H1 (cell line): ENCODE measurements around the gene CITED4. TPM values are rescaled to one million over a fixed set of nuclear protein-coding genes. Genes with fewer than 3 reads are reported as not detected.

Experiments
- CTCF ChIA-PET: fragments of 300-600 bp; sonication (Branson Sonifier 250); formaldehyde crosslinking; loops from one replicate; lab custom pipeline; 2021; ENCODE audit not compliant: partially characterized antibody; lab: Charles Lee
- POLR2A ChIA-PET: fragments of 300-600 bp; sonication (Branson Sonifier 250); formaldehyde crosslinking; loops from one replicate; lab custom pipeline; 2021; ENCODE audit warnings: inconsistent platforms; ENCODE audit not compliant: partially characterized antibody; lab: Charles Lee
- DNase-seq, 2 experiments: peaks; one replicate each; pipeline versions ENCODE4 v3.0.0 to v3.0.0-alpha.2; 2010 to 2022; ENCODE audit warnings: low spot score in 2 of 2, low read depth in 1 of 2, mixed read lengths in 1 of 2
- FAIRE-seq: peaks from 2 replicates; lab custom pipeline; 2011; peaks lifted over from hg19 to GRCh38; lab: Jason Lieb, UNC
- H2AFZ ChIP-seq: 2 replicates; pipeline ENCODE4 v1.8.1; 2012; ENCODE audit warnings: low read length, inconsistent platforms
- H2AK5ac ChIP-seq: 2 replicates; pipeline ENCODE4 v1.6.1; 2013; ENCODE audit warnings: low read depth, low read length
- H2BK120ac ChIP-seq: replicated peaks from 2 replicates; pipeline ENCODE3; 2013; ENCODE audit warnings: low read depth, low read length, inconsistent platforms
- H2BK12ac ChIP-seq: 2 replicates; pipeline ENCODE4 v1.6.1; 2013; ENCODE audit warnings: low read depth, low read length
- H2BK15ac ChIP-seq: 2 replicates; pipeline ENCODE4 v1.6.1; 2013; ENCODE audit warnings: low read length
- H2BK20ac ChIP-seq: 2 replicates; pipeline ENCODE4 v1.6.1; 2013; ENCODE audit warnings: low read length
- H2BK5ac ChIP-seq: 2 replicates; pipeline ENCODE4 v1.6.1; 2013; ENCODE audit warnings: low read depth, low read length
- H3K14ac ChIP-seq: 2 replicates; pipeline ENCODE4 v1.6.1; 2013; ENCODE audit warnings: inconsistent platforms; ENCODE audit not compliant: insufficient read length
- H3K18ac ChIP-seq: 2 replicates; pipeline ENCODE4 v1.6.1; 2013; ENCODE audit warnings: low read length; ENCODE audit errors: extremely low read depth
- H3K23ac ChIP-seq: 2 replicates; pipeline ENCODE4 v1.6.1; 2013; ENCODE audit warnings: inconsistent platforms; ENCODE audit not compliant: insufficient read length
- H3K23me2 ChIP-seq: 2 replicates; pipeline ENCODE4 v1.6.1; 2013; ENCODE audit warnings: low read depth, low read length
- H3K27ac ChIP-seq: 2 replicates; pipeline ENCODE4 v1.6.1; 2011; ENCODE audit warnings: low read depth, low read length, inconsistent platforms
- H3K27me3 ChIP-seq, 4 experiments: replicated peaks in 1 of 4; 1 replicate in 1 of 4; 2 replicates in 3 of 4; pipeline versions ENCODE4 v1.6.1 to v1.8.1; 2011 to 2013; ENCODE audit warnings: low read length in 3 of 4, mild to moderate bottlenecking in 3 of 4, inconsistent platforms in 2 of 4, mixed read lengths in 2 of 4, moderate library complexity in 1 of 4; ENCODE audit not compliant: control insufficient read depth in 3 of 4, insufficient read depth in 3 of 4; ENCODE audit errors: extremely low read depth in 1 of 4
- H3K36me3 ChIP-seq, 4 experiments: 2 replicates each; pipeline versions ENCODE4 v1.6.1 to v1.8.1; 2011 to 2013; ENCODE audit warnings: mild to moderate bottlenecking in 4 of 4, low read length in 3 of 4, moderate library complexity in 2 of 4, control low read depth in 1 of 4, inconsistent platforms in 1 of 4; ENCODE audit not compliant: insufficient read depth in 4 of 4, control insufficient read depth in 2 of 4
- H3K4ac ChIP-seq: replicated peaks from 2 replicates; pipeline ENCODE3; 2013; ENCODE audit warnings: low read length, low read depth, mixed read lengths, inconsistent platforms; ENCODE audit not compliant: insufficient read length
- H3K4me1 ChIP-seq, 4 experiments: replicated peaks in 1 of 4; 1 replicate in 1 of 4; 2 replicates in 3 of 4; pipeline versions ENCODE4 v1.6.1 to v1.8.1; 2011 to 2013; ENCODE audit warnings: low read length in 3 of 4, inconsistent platforms in 2 of 4, mixed read lengths in 1 of 4; ENCODE audit not compliant: insufficient read depth in 4 of 4, control insufficient read depth in 3 of 4
- H3K4me2 ChIP-seq, 2 experiments: 2 replicates each; pipeline versions ENCODE4 v1.6.1 to v1.8.1; 2011 to 2013; ENCODE audit warnings: low read depth in 2 of 2, low read length in 2 of 2, control low read depth in 1 of 2, inconsistent platforms in 1 of 2, mild to moderate bottlenecking in 1 of 2; ENCODE audit not compliant: insufficient read depth in 1 of 2
- H3K4me3 ChIP-seq, 4 experiments: fragments of 200-600, 300-600 bp in 1 of 4; sonication (generic), shearing (Covaris generic), sonication (Bioruptor Twin) in 1 of 4; 2 replicates each; pipeline versions ENCODE4 v1.5.1 to v1.8.1; 2011 to 2016; ENCODE audit warnings: low read length in 4 of 4, low read depth in 3 of 4, control low read depth in 2 of 4, inconsistent platforms in 2 of 4, mild to moderate bottlenecking in 2 of 4, mixed read lengths in 1 of 4, moderate library complexity in 1 of 4; ENCODE audit not compliant: insufficient read depth in 2 of 4; ENCODE audit errors: extremely low read depth in 1 of 4
- H3K56ac ChIP-seq: replicated peaks from 2 replicates; pipeline ENCODE3; 2013; ENCODE audit warnings: low read depth, mild to moderate bottlenecking, mixed read lengths, low read length, inconsistent platforms; ENCODE audit not compliant: insufficient read length
- H3K79me1 ChIP-seq: 2 replicates; pipeline ENCODE4 v1.6.1; 2013; ENCODE audit warnings: low read depth, low read length, control low read depth
- H3K79me2 ChIP-seq, 2 experiments: 2 replicates each; pipeline versions ENCODE4 v1.6.1 to v1.8.1; 2012 to 2013; ENCODE audit warnings: low read length in 2 of 2, mild to moderate bottlenecking in 2 of 2, inconsistent platforms in 1 of 2; ENCODE audit not compliant: insufficient read depth in 2 of 2, control insufficient read depth in 1 of 2
- H3K9ac ChIP-seq, 4 experiments: replicated peaks in 1 of 4; 1 replicate in 1 of 4; 2 replicates in 3 of 4; pipeline versions ENCODE4 v1.6.1 to v1.8.1; 2011 to 2013; ENCODE audit warnings: low read depth in 3 of 4, low read length in 3 of 4, control low read depth in 2 of 4, mild to moderate bottlenecking in 2 of 4, moderate library complexity in 2 of 4, inconsistent platforms in 1 of 4; ENCODE audit errors: extremely low read depth in 1 of 4
- H3K9me3 ChIP-seq, 2 experiments: 2 replicates each; pipeline versions ENCODE4 v1.6.1 to v1.8.1; 2012 to 2013; ENCODE audit warnings: mild to moderate bottlenecking in 2 of 2, moderate library complexity in 2 of 2, control low read depth in 1 of 2, inconsistent platforms in 1 of 2, low read depth in 1 of 2, low read length in 1 of 2, mixed read lengths in 1 of 2; ENCODE audit not compliant: insufficient read depth in 2 of 2
- H4K20me1 ChIP-seq, 2 experiments: replicated peaks in 1 of 2; 2 replicates each; pipeline versions ENCODE3 to v1.8.1; 2011 to 2013; ENCODE audit warnings: inconsistent platforms in 2 of 2, low read length in 2 of 2, mild to moderate bottlenecking in 1 of 2; ENCODE audit not compliant: insufficient read depth in 2 of 2, control insufficient read depth in 1 of 2
- H4K5ac ChIP-seq: 2 replicates; pipeline ENCODE4 v1.6.1; 2013; ENCODE audit warnings: low read length, low read depth, mixed read lengths, inconsistent platforms; ENCODE audit not compliant: insufficient read length
- H4K8ac ChIP-seq: 2 replicates; pipeline ENCODE4 v1.8.0; 2013; ENCODE audit warnings: mild to moderate bottlenecking, moderate library complexity, low read length, inconsistent platforms; ENCODE audit not compliant: insufficient read depth; ENCODE audit errors: extremely low read depth
- H4K91ac ChIP-seq: replicated peaks from 2 replicates; pipeline ENCODE3; 2013; ENCODE audit warnings: low read length, mixed read lengths, inconsistent platforms; ENCODE audit not compliant: insufficient read length
- CBX8 ChIP-seq: fragments of 300-800, 300-1000 bp; sonication (generic); IDR thresholded peaks from 2 replicates; pipeline ENCODE4 v1.7.1; 2016; ENCODE audit warnings: low read depth, low read length, borderline replicate concordance
- CTBP2 ChIP-seq: IDR thresholded peaks from 2 replicates; pipeline ENCODE4 v1.7.0; 2011; ENCODE audit warnings: borderline replicate concordance, mild to moderate bottlenecking, moderate library complexity, mixed read lengths, low read length; ENCODE audit not compliant: insufficient read depth, insufficient read length
- SP2 ChIP-seq: IDR thresholded peaks from 2 replicates; pipeline ENCODE4 v1.6.1; 2012; ENCODE audit warnings: mild to moderate bottlenecking, low read length, inconsistent platforms
- TAF7 ChIP-seq: optimal IDR thresholded peaks from 2 replicates; pipeline ENCODE3; 2011; ENCODE audit warnings: low read depth, mild to moderate bottlenecking, inconsistent platforms, low read length, moderate library complexity, borderline replicate concordance
- WGBS, 2 experiments: shearing (Covaris generic) in 1 of 2; methylation state at CpG; one replicate each; pipeline versions ENCODE4 v1.1.6 to v1.1.7; 2013 to 2015; ENCODE audit warnings: low lambda C conversion rate in 2 of 2, mixed read lengths in 2 of 2, inconsistent platforms in 1 of 2, low coverage in 1 of 2, missing lambda C conversion rate in 1 of 2; ENCODE audit not compliant: insufficient replicate concordance in 2 of 2, insufficient coverage in 1 of 2, insufficient read length in 1 of 2; ENCODE audit errors: extremely low coverage in 1 of 2, missing lambda C conversion rate in 1 of 2; 5-methylcytosine and 5-hydroxymethylcytosine counted together
- polyA plus RNA-seq, 7 experiments: library from polyadenylated mRNA; depleted of rRNA in 3 of 7; stranded (reverse) in 5 of 7; unstranded in 2 of 7; fragments of >200 nt in 5 of 7; fragments of 200-250 nt in 2 of 7; gene quantifications; 1 replicate in 5 of 7; 2 replicates in 1 of 7; 4 replicates in 1 of 7; pipeline versions ENCODE4 v1.2.1 to v1.2.3, GENCODE V29; 2011 to 2013; ENCODE audit warnings: missing spikeins in 2 of 7, mixed read lengths in 2 of 7
- total RNA-seq: library from RNA; stranded (reverse); fragmentation: NEBNext Ultra II Directional; extraction: Animal tissue kit (Norgen Biotek cat#: 25700); gene quantifications from 2 replicates; pipeline ENCODE4 v1.2.1, GENCODE V29; 2021

The CITED4 gene
- total and polyA plus RNA-seq, 2 of the 8 experiments (the other 6 are each of a cell fraction or from before 2014, with no cell fraction given) = 5.4 to 16.3 TPM

DNA sequence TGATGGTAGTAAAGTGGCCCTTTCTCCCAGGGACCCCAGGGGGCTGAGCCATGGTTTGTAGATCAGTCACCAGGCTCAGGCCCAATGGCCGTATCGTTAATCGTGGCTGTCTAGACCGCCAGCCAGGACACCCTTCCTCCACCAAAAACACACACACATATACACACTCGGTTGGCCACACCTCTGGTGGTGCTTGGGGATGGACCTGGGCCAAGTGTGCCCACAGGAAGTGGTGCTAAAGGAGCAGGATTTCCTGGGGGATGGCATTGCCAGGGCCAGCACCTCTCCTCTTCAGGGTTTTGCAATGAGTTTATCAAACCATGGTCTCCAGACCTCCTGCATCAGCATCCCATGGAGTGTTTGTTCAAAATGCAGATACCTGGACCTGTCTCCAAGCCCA is 36.2 kb downstream of the CITED4 start:
- Histone ChIP-seq H4K5ac (no peak overlapping the region), H3K79me1 (no peaks in the 10 kb centered on the region), H2AK5ac (peak overlapping the region; percentile 65; the same call in 1 of the 2 replicates), H2BK120ac (no peak overlapping the region), H3K36me3 (no peaks in the 10 kb centered on the region; a peak in 1 of 8 replicates), H4K8ac (no peak overlapping the region), H3K27me3 (no peaks in the 10 kb centered on the region), H3K23me2 (no peaks in the 10 kb centered on the region), H2AFZ (no peak overlapping the region), H3K23ac (no peak overlapping the region), H3K4me1 (peaks cover 10 to 20% (median 14%) of the 10 kb centered on the region in 4 experiments), H3K4me3 (no peak overlapping the region), H3K14ac (no peak overlapping the region), H4K91ac (no peak overlapping the region), H3K4ac (no peak overlapping the region), H3K4me2 (no peak overlapping the region), H3K79me2 (no peaks in the 10 kb centered on the region), H2BK15ac (peak overlapping the region; percentile 72; the same call in 1 of the 2 replicates), H2BK5ac (no peak overlapping the region), H3K18ac (peak overlapping the region; percentile 19; the same call in 1 of the 2 replicates), H2BK12ac (peak overlapping the region; percentile 11), H4K20me1 (no peaks in the 10 kb centered on the region), H2BK20ac (peak overlapping the region; percentile 86; the same call in 1 of the 2 replicates), H3K27ac (no peak overlapping the region), H3K9ac (no peak overlapping the region), H3K56ac (no peak overlapping the region), H3K9me3 (no peaks in the 10 kb centered on the region)
- POLR2A ChIA-PET = interaction anchor here (1.3 to 2.5 kb wide), 3 partner anchors 11 to 134 kb away, joined by 3 to 7 read pairs (median 4); partner anchors contain the start of genes CITED4 and NFYC
- FAIRE-seq (no peak), DNase-seq (no peak)
- CTCF ChIA-PET = interaction anchor here (3.3 to 3.4 kb wide), 2 partner anchors 23 to 53 kb away, joined by 28 to 29 read pairs; no protein-coding TSS in a partner anchor
- TF ChIP-seq CTBP2 (no peak), TAF7 (no peak), SP2 (no peak), CBX8 (no peak)
- 72% methylated on average over 5 of the region's 5 CpGs; no CpG with 5 or more reads in 1 of the 2 experiments for WGBS, 2 experiments
